ENCODE results near the gene OR56A4.
"Not testable (repeated sequence)": the region's sequence is repeated elsewhere in the genome, so short reads cannot be mapped to it uniquely, and the experiment has no call there.

OR56A4 gene

GRCh38 chr11:5960704-5961320 is 45.9 kb downstream of the OR56A4 start:
- not testable (repeated sequence) for DNase-seq (ENCODE audit: low spot score)

- DNase-seq (ENCODE audit: low spot score): no peak
These were observed 51.2 kb downstream of the OR56A4 start for GRCh38 chr11:5955586-5955985.

All from hepatic stellate cell (primary cell).